GM11168 (cell line): Measurements from ENCODE around the gene PRKD1.
"Not testable (repeated sequence)": the region's sequence is repeated elsewhere in the genome, so short reads cannot be mapped to it uniquely, and the experiment has no call there.

Source experiments
- in situ Hi-C: fragments of 300-500 bp; cut with MboI; formaldehyde crosslinking; loops from one replicate; pipeline ENCODE4 v1.12.0; 2022; ENCODE audit warnings: low sequenced_read_pairs; ENCODE audit not compliant: unreplicated experiment

PRKD1 gene

GRCh38 chr14:29840369-29840892 is 87.2 kb downstream of the PRKD1 start:
- in situ Hi-C loops, result not testable (repeated sequence)

GRCh38 chr14:29839691-29840090 is 88.0 kb downstream of the PRKD1 start:
- in situ Hi-C loops, result not testable (repeated sequence)

- in situ Hi-C loops, result no loop called here
Observed at GRCh38 chr14:29838752-29839151, 88.9 kb downstream of the PRKD1 start.

- in situ Hi-C loops, result no loop called here
Observed at GRCh38 chr14:29836395-29836794, 91.3 kb downstream of the PRKD1 start.

- in situ Hi-C loops, result no loop called here
Observed at GRCh38 chr14:29832042-29832441, 95.6 kb downstream of the PRKD1 start.

- in situ Hi-C loops, result no loop called here
Observed at GRCh38 chr14:29829851-29830250, 97.8 kb downstream of the PRKD1 start.

GRCh38 chr14:29823816-29824215 is 103.8 kb downstream of the PRKD1 start:
- in situ Hi-C loops, result no loop called here

- in situ Hi-C loops, result no loop called here
Observed at GRCh38 chr14:29822430-29822709, 105.3 kb downstream of the PRKD1 start.

- in situ Hi-C loops, result no loop called here
Observed at GRCh38 chr14:29821661-29822429, 105.8 kb downstream of the PRKD1 start.

GRCh38 chr14:29821242-29821641 is 106.4 kb downstream of the PRKD1 start:
- in situ Hi-C loops, result no loop called here

GRCh38 chr14:29820785-29821184 is 106.9 kb downstream of the PRKD1 start:
- in situ Hi-C loops, result no loop called here

- in situ Hi-C loops, result no loop called here
Observed at GRCh38 chr14:29817767-29818405, 109.8 kb downstream of the PRKD1 start.

GRCh38 chr14:29815016-29815674 is 112.5 kb downstream of the PRKD1 start:
- in situ Hi-C loops, result no loop called here

GRCh38 chr14:29814156-29815015 is 113.3 kb downstream of the PRKD1 start:
- in situ Hi-C loops, result no loop called here

GRCh38 chr14:29810682-29811081 is 117.0 kb downstream of the PRKD1 start:
- in situ Hi-C loops, result no loop called here

GRCh38 chr14:29810064-29810463 is 117.6 kb downstream of the PRKD1 start:
- in situ Hi-C loops, result no loop called here

- in situ Hi-C loops, result no loop called here
Observed at GRCh38 chr14:29806124-29806517, 121.5 kb downstream of the PRKD1 start.

GRCh38 chr14:29805415-29806123 is 122.1 kb downstream of the PRKD1 start:
- in situ Hi-C loops, result no loop called here

- in situ Hi-C loops, result no loop called here
Observed at GRCh38 chr14:29804481-29805266, 123.0 kb downstream of the PRKD1 start.
